ENCODE measurements around the gene GARIN5B.

DNA sequence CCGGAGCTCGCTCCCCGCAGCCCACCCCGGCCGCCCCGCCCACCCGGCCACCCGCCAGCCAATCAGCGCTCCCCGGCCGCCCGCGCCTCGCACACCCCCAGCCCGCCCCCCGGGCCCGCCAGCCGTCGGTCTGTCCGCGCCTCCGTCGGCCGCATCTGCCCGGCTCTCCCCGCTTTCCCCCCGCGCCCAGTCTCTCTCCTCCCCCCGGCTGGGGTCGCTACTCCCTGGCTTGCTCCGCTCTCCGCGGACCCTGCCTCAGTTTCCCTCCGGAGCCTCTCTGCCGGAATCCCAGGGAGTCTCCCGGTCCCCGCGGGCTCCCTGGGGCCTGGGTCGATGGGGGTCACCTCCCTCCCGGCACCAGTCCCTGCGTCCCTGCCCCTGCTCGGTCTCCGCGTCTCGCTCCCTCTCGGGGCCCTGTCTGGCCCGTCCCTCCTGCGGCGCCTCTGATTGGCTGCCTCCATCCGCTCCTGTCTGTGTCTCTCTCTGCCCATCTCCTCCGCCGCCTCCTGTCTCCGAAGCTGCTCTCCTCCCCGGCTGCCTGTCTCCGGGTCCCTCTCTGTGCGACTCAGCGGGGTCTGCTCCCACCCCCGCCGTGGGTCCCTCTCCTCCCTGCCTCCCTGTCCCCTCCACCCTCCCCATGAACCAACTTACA lies 6.7 kb upstream of the GARIN5B start:
- TF ChIP-seq POLR2A (IDR thresholded peaks at IDR 0.05) (no peak), EP300 (IDR thresholded peaks at IDR 0.05) (no peak)
- TF ChIP-seq, protein P1, sequence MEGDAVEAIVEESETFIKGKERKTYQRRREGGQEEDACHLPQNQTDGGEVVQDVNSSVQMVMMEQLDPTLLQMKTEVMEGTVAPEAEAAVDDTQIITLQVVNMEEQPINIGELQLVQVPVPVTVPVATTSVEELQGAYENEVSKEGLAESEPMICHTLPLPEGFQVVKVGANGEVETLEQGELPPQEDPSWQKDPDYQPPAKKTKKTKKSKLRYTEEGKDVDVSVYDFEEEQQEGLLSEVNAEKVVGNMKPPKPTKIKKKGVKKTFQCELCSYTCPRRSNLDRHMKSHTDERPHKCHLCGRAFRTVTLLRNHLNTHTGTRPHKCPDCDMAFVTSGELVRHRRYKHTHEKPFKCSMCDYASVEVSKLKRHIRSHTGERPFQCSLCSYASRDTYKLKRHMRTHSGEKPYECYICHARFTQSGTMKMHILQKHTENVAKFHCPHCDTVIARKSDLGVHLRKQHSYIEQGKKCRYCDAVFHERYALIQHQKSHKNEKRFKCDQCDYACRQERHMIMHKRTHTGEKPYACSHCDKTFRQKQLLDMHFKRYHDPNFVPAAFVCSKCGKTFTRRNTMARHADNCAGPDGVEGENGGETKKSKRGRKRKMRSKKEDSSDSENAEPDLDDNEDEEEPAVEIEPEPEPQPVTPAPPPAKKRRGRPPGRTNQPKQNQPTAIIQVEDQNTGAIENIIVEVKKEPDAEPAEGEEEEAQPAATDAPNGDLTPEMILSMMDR (IDR thresholded peaks at IDR 0.05), result no peak

Data from ovary (tissue), 3 donors.